WTC11 (cell line): ENCODE results near the gene PRR23B. TPM values are rescaled to one million over a fixed set of nuclear protein-coding genes. Genes with fewer than 3 reads are reported as not detected.

ENCODE experiments used
- ATAC-seq: fragments of 200-7000 bp; cut with Tn5 transposase; 2 replicates; pipeline ENCODE4 v1.10.0; 2021; ENCODE audit warnings: mild to moderate bottlenecking, moderate library complexity
- CTCF ChIA-PET: fragments of 300-600 bp; sonication (Branson Sonifier 250); formaldehyde crosslinking; loops from one replicate; lab custom pipeline; 2021; ENCODE audit warnings: antibody characterized with exemption; lab: Charles Lee
- POLR2A ChIA-PET: fragments of 350-600 bp; sonication (Branson Sonifier 250); formaldehyde crosslinking; loops from one replicate; lab custom pipeline; 2021; ENCODE audit warnings: antibody characterized with exemption; lab: Charles Lee
- DNase-seq: peaks from one replicate; pipeline ENCODE4 v3.0.0; 2021; ENCODE audit warnings: low spot score
- H3K27ac Mint-ChIP-seq: 2 replicates; pipeline ENCODE4 v1.8.0; 2021; ENCODE audit warnings: mixed read lengths
- H3K27me3 Mint-ChIP-seq: 2 replicates; pipeline ENCODE4 v1.8.0; 2021; ENCODE audit warnings: low read depth, mild to moderate bottlenecking, moderate library complexity, mixed read lengths
- H3K36me3 Mint-ChIP-seq: 2 replicates; pipeline ENCODE4 v1.8.0; 2021; ENCODE audit warnings: mixed read lengths
- H3K4me1 Mint-ChIP-seq: 2 replicates; pipeline ENCODE4 v1.8.0; 2022; ENCODE audit warnings: mixed read lengths
- H3K4me3 Mint-ChIP-seq: 2 replicates; pipeline ENCODE4 v1.8.0; 2021; ENCODE audit warnings: mild to moderate bottlenecking, moderate library complexity, mixed read lengths
- H3K9me3 Mint-ChIP-seq: 2 replicates; pipeline ENCODE4 v1.8.0; 2021; ENCODE audit warnings: mixed read lengths
- ATF1 ChIP-seq: sonication (generic); formaldehyde crosslinking; IDR thresholded peaks from 2 replicates; pipeline ENCODE4 v1.8.1; 2023; ENCODE audit warnings: mild to moderate bottlenecking, moderate library complexity, missing genetic modification reagents
- CREM ChIP-seq: sonication (generic); formaldehyde crosslinking; IDR thresholded peaks from 2 replicates; pipeline ENCODE4 v1.8.1; 2022; ENCODE audit warnings: mild to moderate bottlenecking, missing genetic modification reagents, moderate library complexity
- GRHL2 ChIP-seq: fragments of 250-450 bp; sonication (Bioruptor Pico); IDR thresholded peaks from 2 replicates; pipeline ENCODE4 v1.8.0; 2022; ENCODE audit warnings: mild to moderate bottlenecking, moderate library complexity; ENCODE audit not compliant: insufficient replicate concordance, severe bottlenecking
- JAZF1 ChIP-seq: fragments of 250-450 bp; sonication (Bioruptor Pico); IDR thresholded peaks from 2 replicates; pipeline ENCODE4 v1.9.0; 2021; ENCODE audit warnings: moderate library complexity, mild to moderate bottlenecking, inconsistent platforms
- MXD4 ChIP-seq: fragments of 250-450 bp; sonication (Bioruptor Pico); IDR thresholded peaks from 2 replicates; pipeline ENCODE4 v1.8.0; 2021; ENCODE audit warnings: mild to moderate bottlenecking, moderate library complexity, borderline replicate concordance
- NR1H2 ChIP-seq: sonication (generic); formaldehyde crosslinking; IDR thresholded peaks from 2 replicates; pipeline ENCODE4 v1.9.0; 2021; ENCODE audit warnings: mild to moderate bottlenecking, moderate library complexity, missing genetic modification reagents
- NR2C2 ChIP-seq: sonication (generic); formaldehyde crosslinking; IDR thresholded peaks from 2 replicates; pipeline ENCODE4 v1.8.0; 2022; ENCODE audit warnings: mild to moderate bottlenecking, missing genetic modification reagents
- RELA ChIP-seq: sonication (generic); formaldehyde crosslinking; IDR thresholded peaks from 2 replicates; pipeline ENCODE4 v1.8.1; 2022; ENCODE audit warnings: missing genetic modification reagents, mild to moderate bottlenecking, borderline replicate concordance
- TEAD4 ChIP-seq: sonication (generic); formaldehyde crosslinking; IDR thresholded peaks from 2 replicates; pipeline ENCODE4 v1.8.0; 2022; ENCODE audit warnings: mild to moderate bottlenecking, missing genetic modification reagents
- total RNA-seq: library from RNA; stranded (reverse); gene quantifications from 3 replicates; pipeline ENCODE4 v1.2.3, GENCODE V29; 2021
- TF ChIP-seq, protein P1 (sequence below): sonication (generic); formaldehyde crosslinking; IDR thresholded peaks from 2 replicates; pipeline ENCODE4 v1.8.1; 2022; ENCODE audit warnings: low read depth, missing genetic modification reagents, borderline replicate concordance
- TF ChIP-seq, protein P2 (sequence below): sonication (generic); formaldehyde crosslinking; IDR thresholded peaks from 2 replicates; pipeline ENCODE4 v1.8.0; 2023; ENCODE audit warnings: mild to moderate bottlenecking, missing genetic modification reagents
- TF ChIP-seq, protein P3 (sequence below): sonication (generic); formaldehyde crosslinking; IDR thresholded peaks from 2 replicates; pipeline ENCODE4 v1.8.0; 2022; ENCODE audit warnings: mild to moderate bottlenecking, missing genetic modification reagents
- TF ChIP-seq, protein P4 (sequence below): sonication (generic); formaldehyde crosslinking; IDR thresholded peaks from 2 replicates; pipeline ENCODE4 v1.8.0; 2023; ENCODE audit warnings: missing genetic modification reagents
- TF ChIP-seq, protein P5 (sequence below): sonication (generic); formaldehyde crosslinking; IDR thresholded peaks from 2 replicates; pipeline ENCODE4 v1.8.1; 2022; ENCODE audit warnings: low read depth, mild to moderate bottlenecking, moderate library complexity, missing genetic modification reagents, borderline replicate concordance
- TF ChIP-seq, protein P6 (sequence below): fragments of 250-450 bp; sonication (Bioruptor Pico); IDR thresholded peaks from 2 replicates; pipeline ENCODE4 v1.9.0; 2021; ENCODE audit warnings: mild to moderate bottlenecking
- TF ChIP-seq, protein P7 (sequence below): fragments of 250-450 bp; sonication (Bioruptor Pico); IDR thresholded peaks from 2 replicates; pipeline ENCODE4 v2.1.2; 2022; ENCODE audit warnings: mild to moderate bottlenecking, moderate library complexity

The PRR23B gene
- total RNA-seq, 1 experiment from 2014 or later = not detected

DNA sequence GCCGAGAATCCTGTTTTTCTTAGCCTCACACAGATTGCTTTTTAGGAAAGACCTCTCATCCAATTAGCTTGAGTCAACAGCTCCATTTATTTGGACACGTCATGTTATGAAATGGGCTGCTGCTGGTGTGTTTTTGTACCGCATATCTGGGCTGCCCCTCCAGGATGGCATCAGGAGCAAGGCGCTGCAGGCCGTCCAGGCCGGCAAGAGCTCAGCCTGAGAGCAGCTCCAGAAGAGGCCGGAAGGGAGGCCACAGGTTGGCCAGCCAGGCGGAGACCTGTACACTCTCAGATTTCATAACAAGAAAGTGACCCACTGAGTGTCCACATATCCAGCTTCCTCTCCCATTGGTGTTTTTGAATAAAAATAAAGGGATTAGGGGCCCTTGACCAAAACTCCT, 45.4 kb downstream of the PRR23B start:
- TF ChIP-seq, protein P1, sequence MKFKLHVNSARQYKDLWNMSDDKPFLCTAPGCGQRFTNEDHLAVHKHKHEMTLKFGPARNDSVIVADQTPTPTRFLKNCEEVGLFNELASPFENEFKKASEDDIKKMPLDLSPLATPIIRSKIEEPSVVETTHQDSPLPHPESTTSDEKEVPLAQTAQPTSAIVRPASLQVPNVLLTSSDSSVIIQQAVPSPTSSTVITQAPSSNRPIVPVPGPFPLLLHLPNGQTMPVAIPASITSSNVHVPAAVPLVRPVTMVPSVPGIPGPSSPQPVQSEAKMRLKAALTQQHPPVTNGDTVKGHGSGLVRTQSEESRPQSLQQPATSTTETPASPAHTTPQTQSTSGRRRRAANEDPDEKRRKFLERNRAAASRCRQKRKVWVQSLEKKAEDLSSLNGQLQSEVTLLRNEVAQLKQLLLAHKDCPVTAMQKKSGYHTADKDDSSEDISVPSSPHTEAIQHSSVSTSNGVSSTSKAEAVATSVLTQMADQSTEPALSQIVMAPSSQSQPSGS (CRISPR knock-in tag) = no peak
- TF ChIP-seq, protein P2, sequence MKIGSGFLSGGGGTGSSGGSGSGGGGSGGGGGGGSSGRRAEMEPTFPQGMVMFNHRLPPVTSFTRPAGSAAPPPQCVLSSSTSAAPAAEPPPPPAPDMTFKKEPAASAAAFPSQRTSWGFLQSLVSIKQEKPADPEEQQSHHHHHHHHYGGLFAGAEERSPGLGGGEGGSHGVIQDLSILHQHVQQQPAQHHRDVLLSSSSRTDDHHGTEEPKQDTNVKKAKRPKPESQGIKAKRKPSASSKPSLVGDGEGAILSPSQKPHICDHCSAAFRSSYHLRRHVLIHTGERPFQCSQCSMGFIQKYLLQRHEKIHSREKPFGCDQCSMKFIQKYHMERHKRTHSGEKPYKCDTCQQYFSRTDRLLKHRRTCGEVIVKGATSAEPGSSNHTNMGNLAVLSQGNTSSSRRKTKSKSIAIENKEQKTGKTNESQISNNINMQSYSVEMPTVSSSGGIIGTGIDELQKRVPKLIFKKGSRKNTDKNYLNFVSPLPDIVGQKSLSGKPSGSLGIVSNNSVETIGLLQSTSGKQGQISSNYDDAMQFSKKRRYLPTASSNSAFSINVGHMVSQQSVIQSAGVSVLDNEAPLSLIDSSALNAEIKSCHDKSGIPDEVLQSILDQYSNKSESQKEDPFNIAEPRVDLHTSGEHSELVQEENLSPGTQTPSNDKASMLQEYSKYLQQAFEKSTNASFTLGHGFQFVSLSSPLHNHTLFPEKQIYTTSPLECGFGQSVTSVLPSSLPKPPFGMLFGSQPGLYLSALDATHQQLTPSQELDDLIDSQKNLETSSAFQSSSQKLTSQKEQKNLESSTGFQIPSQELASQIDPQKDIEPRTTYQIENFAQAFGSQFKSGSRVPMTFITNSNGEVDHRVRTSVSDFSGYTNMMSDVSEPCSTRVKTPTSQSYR (CRISPR knock-in tag) = no peak
- no peak for DNase-seq
- Mint-ChIP-seq H3K36me3 (no peaks in the 10 kb centered on the region), H3K9me3 (no peaks in the 10 kb centered on the region), H3K4me3 (no peak overlapping the region), H3K27me3 (0 out of 2 replicates have a peak, but pooled peaks cover 4% of the 10 kb centered on the region), H3K27ac (no peak overlapping the region), H3K4me1 (no peaks in the 10 kb centered on the region)
- ATAC-seq = no peak
- CTCF ChIA-PET = interaction anchor here (0.8 to 1.7 kb wide), 3 partner anchors 14 to 52 kb away, joined by 4 to 6 read pairs (median 5); no protein-coding TSS in a partner anchor
- POLR2A ChIA-PET = no interaction called here

DNA sequence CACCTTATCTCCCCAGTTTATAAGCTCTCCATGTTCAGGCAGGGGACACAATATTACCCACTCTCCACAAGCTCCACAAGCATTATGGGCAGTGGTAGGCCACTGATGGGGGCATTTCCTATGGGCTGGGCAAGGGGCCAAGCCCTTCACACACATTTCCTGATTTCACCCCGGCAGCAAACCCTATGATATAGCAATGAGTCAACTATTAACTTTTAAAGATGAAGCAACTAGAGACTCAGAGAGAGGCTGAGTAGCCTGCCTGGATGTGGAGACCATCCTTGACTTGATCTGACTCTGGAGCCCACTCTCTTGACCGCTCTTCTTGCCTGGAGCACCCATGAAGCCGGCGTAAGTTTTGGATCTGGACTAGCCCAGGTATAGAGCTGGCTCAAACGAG, 46.3 kb downstream of the PRR23B start:
- DNase-seq = no peak
- Mint-ChIP-seq H3K36me3 (no peaks in the 10 kb centered on the region), H3K27ac (no peak overlapping the region)
- TF ChIP-seq, protein P3, sequence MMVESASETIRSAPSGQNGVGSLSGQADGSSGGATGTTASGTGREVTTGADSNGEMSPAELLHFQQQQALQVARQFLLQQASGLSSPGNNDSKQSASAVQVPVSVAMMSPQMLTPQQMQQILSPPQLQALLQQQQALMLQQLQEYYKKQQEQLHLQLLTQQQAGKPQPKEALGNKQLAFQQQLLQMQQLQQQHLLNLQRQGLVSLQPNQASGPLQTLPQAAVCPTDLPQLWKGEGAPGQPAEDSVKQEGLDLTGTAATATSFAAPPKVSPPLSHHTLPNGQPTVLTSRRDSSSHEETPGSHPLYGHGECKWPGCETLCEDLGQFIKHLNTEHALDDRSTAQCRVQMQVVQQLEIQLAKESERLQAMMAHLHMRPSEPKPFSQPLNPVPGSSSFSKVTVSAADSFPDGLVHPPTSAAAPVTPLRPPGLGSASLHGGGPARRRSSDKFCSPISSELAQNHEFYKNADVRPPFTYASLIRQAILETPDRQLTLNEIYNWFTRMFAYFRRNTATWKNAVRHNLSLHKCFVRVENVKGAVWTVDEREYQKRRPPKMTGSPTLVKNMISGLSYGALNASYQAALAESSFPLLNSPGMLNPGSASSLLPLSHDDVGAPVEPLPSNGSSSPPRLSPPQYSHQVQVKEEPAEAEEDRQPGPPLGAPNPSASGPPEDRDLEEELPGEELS (CRISPR knock-in tag) = no peak
- TF ChIP-seq RELA (CRISPR knock-in tag) (no peak), TEAD4 (CRISPR knock-in tag) (no peak), CREM (CRISPR knock-in tag) (no peak), NR2C2 (CRISPR knock-in tag) (no peak), ATF1 (no peak)
- TF ChIP-seq, protein P4, sequence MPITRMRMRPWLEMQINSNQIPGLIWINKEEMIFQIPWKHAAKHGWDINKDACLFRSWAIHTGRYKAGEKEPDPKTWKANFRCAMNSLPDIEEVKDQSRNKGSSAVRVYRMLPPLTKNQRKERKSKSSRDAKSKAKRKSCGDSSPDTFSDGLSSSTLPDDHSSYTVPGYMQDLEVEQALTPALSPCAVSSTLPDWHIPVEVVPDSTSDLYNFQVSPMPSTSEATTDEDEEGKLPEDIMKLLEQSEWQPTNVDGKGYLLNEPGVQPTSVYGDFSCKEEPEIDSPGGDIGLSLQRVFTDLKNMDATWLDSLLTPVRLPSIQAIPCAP (CRISPR knock-in tag) = no peak
- TF ChIP-seq, protein P5, sequence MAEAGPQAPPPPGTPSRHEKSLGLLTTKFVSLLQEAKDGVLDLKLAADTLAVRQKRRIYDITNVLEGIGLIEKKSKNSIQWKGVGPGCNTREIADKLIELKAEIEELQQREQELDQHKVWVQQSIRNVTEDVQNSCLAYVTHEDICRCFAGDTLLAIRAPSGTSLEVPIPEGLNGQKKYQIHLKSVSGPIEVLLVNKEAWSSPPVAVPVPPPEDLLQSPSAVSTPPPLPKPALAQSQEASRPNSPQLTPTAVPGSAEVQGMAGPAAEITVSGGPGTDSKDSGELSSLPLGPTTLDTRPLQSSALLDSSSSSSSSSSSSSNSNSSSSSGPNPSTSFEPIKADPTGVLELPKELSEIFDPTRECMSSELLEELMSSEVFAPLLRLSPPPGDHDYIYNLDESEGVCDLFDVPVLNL = no peak
- TF ChIP-seq, all 79 proteins: peak for 0
- Mint-ChIP-seq H3K27me3 (0 out of 2 replicates have a peak, but pooled peaks cover 6% of the 10 kb centered on the region), H3K4me3 (no peak overlapping the region), H3K9me3 (no peaks in the 10 kb centered on the region), H3K4me1 (no peaks in the 10 kb centered on the region)
- no peak for ATAC-seq
- CTCF ChIA-PET = interaction anchor here (1.4 to 1.7 kb wide), 2 partner anchors 13 to 51 kb away, joined by 4 to 6 read pairs; no protein-coding TSS in a partner anchor
- POLR2A ChIA-PET = no interaction called here

DNA sequence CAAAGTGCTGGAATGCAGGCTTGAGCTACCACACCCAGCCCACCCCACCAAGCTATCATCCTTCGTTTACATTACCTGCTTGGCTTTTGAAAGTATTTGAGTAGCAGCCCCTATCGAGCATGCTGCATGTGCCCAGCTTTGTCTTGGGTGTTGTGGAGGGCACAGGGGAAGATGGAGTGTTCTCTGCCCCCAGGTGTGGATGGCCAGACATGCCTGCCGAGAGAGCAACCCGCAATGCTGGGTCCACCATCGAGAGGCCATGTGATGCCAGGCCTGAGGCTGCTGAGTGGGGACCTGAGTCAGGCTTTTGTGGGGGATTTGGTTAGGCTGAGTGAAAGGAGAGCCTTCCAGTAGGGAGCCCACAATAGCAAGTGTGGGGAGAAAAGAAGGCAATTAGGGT, 47.8 kb downstream of the PRR23B start:
- POLR2A ChIA-PET = interaction anchor here (0.6 kb wide), 1 partner anchor 20 kb away, joined by 3 read pairs; no protein-coding TSS in a partner anchor
- 0 out of 2 replicates have a peak, but pooled peaks cover 8% of the 10 kb centered on the region for H3K27me3 Mint-ChIP-seq
- no peak overlapping the region for H3K4me3 Mint-ChIP-seq
- H3K36me3 Mint-ChIP-seq = no peaks in the 10 kb centered on the region
- H3K9me3 Mint-ChIP-seq = no peaks in the 10 kb centered on the region
- no peaks in the 10 kb centered on the region for H3K4me1 Mint-ChIP-seq
- ATAC-seq = no peak
- CTCF ChIA-PET = interaction anchor here (0.5 to 3.3 kb wide), 5 partner anchors 12 to 306 kb away, joined by 3 to 15 read pairs (median 4); no protein-coding TSS in a partner anchor
- no peak overlapping the region for H3K27ac Mint-ChIP-seq
- DNase-seq = no peak
- TF ChIP-seq JAZF1 (no peak), NR1H2 (no peak), GRHL2 (CRISPR knock-in tag) (no peak), MXD4 (CRISPR knock-in tag) (no peak), TEAD4 (CRISPR knock-in tag) (no peak)
- TF ChIP-seq, protein P6, sequence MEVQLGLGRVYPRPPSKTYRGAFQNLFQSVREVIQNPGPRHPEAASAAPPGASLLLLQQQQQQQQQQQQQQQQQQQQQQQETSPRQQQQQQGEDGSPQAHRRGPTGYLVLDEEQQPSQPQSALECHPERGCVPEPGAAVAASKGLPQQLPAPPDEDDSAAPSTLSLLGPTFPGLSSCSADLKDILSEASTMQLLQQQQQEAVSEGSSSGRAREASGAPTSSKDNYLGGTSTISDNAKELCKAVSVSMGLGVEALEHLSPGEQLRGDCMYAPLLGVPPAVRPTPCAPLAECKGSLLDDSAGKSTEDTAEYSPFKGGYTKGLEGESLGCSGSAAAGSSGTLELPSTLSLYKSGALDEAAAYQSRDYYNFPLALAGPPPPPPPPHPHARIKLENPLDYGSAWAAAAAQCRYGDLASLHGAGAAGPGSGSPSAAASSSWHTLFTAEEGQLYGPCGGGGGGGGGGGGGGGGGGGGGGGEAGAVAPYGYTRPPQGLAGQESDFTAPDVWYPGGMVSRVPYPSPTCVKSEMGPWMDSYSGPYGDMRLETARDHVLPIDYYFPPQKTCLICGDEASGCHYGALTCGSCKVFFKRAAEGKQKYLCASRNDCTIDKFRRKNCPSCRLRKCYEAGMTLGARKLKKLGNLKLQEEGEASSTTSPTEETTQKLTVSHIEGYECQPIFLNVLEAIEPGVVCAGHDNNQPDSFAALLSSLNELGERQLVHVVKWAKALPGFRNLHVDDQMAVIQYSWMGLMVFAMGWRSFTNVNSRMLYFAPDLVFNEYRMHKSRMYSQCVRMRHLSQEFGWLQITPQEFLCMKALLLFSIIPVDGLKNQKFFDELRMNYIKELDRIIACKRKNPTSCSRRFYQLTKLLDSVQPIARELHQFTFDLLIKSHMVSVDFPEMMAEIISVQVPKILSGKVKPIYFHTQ (CRISPR knock-in tag) = no peak
- TF ChIP-seq, protein P7, sequence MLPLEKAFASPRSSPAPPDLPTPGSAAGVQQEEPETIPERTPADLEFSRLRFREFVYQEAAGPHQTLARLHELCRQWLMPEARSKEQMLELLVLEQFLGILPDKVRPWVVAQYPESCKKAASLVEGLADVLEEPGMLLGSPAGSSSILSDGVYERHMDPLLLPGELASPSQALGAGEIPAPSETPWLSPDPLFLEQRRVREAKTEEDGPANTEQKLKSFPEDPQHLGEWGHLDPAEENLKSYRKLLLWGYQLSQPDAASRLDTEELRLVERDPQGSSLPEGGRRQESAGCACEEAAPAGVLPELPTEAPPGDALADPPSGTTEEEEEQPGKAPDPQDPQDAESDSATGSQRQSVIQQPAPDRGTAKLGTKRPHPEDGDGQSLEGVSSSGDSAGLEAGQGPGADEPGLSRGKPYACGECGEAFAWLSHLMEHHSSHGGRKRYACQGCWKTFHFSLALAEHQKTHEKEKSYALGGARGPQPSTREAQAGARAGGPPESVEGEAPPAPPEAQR = no peak
